GM19468 (cell line): ENCODE results near the gene DPH1.
"Not testable (repeated sequence)": the region's sequence is repeated elsewhere in the genome, so short reads cannot be mapped to it uniquely, and the experiment has no call there.

Experiments
- ATAC-seq: cut with Tn5 transposase; IDR thresholded peaks from one replicate; pipeline ENCODE4 v1.9.1; 2021; ENCODE audit warnings: mild to moderate bottlenecking, moderate library complexity, moderate number of reproducible peaks; ENCODE audit not compliant: unreplicated experiment; ENCODE audit errors: extremely low read depth

DPH1 gene

DNA sequence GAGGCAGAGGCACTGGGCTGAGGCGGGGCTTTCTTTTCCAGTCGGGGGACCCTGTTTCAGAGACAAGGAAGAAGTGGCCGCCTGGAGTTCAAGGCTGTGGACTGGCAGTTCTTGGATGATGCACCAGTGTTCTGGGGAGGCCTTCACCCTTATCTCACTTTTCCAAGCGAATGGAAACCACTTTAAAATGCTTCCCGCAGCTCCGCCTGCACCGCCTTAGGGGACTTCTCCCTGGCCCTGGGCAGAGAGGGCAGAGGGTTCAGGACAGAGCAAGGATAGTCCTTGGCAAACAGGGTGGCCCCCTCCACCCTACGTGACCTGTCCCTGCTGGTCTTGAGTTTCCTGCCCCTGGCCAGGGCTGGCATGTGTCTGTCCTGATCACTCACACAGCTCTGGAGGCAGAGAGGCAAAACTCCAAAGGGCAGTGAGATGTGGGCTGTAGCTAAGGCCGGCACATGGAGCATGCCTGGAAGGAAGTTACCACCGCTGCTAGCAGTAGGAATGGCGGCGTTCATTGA, 25.5 kb upstream of the DPH1 start:
- no peak for ATAC-seq

DNA sequence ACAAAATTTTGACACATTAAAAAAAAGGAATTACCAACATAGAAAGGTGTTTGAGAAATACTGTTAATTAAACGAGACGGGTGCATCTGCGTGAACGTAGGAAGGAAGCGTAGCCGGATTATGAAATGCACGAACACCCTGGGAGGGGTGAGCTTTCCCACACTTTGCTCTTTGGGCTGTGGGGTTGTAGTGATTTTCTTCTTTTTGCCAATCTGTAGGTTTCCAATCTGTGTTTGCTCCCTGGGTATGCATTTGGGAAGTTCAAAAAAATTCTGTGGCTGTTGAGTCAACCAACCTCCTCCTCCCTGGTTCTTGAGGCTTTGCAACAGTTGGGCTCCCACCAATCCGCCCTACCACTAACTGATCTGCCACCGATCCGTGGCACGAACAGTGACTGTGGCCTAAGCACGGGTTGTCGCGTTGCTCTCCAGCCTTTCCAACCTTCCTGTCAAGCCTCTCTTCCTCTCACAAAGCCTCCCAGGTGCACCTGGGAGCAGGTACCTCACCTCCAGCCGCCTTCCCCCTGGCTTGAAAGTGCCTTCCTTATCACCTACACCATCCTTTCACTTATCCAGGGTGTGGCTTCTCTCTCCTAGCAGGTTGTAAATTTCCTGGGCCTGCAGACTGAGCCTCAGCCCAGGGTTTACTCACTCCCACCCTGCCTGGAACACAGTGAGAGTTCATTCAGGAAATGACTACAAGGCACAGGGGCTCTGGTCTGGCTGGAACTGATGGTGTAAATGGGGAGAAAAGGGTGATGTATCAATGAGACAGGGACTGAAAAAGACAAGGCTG, 21.4 kb upstream of the DPH1 start:
- ATAC-seq, result no peak

GRCh38 chr17:2009737-2010136, 20.2 kb upstream of the DPH1 start:
- ATAC-seq, result no peak

GRCh38 chr17:2011411-2012371, 18.3 kb upstream of the DPH1 start:
- no peak for ATAC-seq

DNA sequence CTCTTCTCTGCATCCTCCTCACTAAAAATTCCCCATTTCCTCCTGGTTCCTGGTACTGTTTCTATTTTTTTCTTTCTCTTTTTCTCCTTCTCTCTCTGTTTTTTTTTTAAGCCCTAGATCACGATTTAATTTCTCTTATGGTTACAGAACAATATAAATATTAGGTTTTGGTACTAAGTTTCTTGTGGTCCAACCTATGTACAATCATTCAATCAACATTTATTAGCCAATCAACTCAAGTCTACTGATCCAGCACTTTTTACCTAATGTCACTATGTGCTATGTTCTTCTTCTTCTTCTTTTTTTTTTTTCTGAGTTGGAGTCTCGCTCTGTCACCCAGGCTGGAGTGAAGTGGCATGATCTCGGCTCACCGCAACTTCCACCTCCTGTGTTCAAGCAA, 17.5 kb upstream of the DPH1 start:
- ATAC-seq, result no peak

- not testable (repeated sequence) for ATAC-seq
These were observed 16.5 kb upstream of the DPH1 start for GRCh38 chr17:2013220-2013993.

GRCh38 chr17:2013994-2014317, 16.0 kb upstream of the DPH1 start:
- no peak for ATAC-seq

- no peak for ATAC-seq
These were observed 14.6 kb upstream of the DPH1 start for GRCh38 chr17:2015314-2015713.

DNA sequence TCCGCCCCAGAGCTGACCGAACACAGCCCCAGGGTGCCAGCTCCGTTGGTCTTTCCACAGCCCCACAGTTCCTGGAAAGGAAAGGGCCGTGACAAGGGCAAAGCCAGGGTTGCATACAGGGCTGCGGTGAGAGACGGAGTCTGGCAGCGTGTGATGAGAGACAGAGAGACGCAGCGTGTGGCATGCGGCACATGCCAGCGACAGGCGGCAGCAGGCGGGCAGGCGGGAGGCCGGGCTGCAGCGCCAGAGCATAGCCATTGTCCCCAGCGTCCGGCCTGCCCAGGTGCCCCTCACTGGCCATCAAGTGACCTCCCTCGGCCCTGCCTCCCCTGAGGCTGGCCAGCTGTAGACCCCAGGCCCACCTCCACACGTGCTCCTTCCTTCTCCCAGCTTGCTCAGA, 13.5 kb upstream of the DPH1 start:
- ATAC-seq, result no peak

DNA sequence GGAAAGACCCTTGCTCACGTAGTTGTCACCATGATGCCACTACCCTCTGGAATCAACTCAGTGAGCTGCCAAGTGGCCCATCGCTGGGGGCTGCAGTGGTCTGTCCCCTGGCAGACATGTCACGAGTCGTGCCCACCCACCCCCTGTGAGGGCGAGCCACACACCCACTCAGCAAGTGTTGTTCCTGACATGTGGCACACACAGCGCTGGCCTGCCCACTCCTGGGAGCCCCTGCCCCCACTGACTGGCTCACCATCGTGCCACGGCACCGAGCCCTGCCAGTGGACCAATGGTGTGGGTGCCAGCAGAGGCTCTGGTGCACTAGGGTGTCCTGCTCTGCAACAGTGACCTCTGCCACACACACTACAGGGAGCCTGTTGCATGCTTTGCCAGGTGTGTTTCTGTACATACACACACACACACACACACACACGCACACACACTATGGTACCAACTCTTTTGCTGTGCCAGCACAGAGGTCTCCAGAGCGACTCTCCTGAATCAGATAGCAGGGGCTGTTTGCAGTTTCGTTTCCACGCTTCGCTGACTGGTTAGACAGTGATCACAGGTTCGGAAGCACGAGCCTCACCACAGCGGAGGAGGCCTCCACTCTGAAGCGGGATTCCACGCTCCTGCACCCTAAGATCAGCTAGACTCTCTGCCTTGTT, 12.5 kb upstream of the DPH1 start:
- ATAC-seq, result no peak

GRCh38 chr17:2018716-2019510, 11.0 kb upstream of the DPH1 start:
- no peak for ATAC-seq

- no peak for ATAC-seq
These were observed 10.2 kb upstream of the DPH1 start for GRCh38 chr17:2019723-2020122.

- ATAC-seq, result no peak
These were observed 9.2 kb upstream of the DPH1 start for GRCh38 chr17:2020721-2021120.

GRCh38 chr17:2022647-2023240, 7.2 kb upstream of the DPH1 start:
- no peak for ATAC-seq

DNA sequence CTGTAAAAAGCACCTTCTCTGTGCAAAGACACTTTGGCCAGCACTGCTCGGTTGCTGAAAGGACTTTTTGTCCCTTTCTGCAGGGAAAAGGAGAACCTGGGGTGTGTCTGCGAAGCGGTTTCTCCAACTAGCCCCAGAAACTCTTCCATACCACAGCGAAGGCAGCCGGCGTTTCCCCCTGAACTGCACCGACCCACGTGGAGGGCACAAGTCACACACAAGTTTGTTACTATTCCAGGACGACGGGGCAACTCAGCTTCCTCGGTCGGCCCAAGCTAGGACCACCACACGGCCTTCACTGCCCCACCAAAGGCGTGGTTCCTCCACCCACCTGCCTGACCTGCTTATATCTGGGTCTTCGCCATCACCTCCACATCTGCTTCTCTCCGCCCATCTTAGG, 6.7 kb upstream of the DPH1 start:
- no peak for ATAC-seq

DNA sequence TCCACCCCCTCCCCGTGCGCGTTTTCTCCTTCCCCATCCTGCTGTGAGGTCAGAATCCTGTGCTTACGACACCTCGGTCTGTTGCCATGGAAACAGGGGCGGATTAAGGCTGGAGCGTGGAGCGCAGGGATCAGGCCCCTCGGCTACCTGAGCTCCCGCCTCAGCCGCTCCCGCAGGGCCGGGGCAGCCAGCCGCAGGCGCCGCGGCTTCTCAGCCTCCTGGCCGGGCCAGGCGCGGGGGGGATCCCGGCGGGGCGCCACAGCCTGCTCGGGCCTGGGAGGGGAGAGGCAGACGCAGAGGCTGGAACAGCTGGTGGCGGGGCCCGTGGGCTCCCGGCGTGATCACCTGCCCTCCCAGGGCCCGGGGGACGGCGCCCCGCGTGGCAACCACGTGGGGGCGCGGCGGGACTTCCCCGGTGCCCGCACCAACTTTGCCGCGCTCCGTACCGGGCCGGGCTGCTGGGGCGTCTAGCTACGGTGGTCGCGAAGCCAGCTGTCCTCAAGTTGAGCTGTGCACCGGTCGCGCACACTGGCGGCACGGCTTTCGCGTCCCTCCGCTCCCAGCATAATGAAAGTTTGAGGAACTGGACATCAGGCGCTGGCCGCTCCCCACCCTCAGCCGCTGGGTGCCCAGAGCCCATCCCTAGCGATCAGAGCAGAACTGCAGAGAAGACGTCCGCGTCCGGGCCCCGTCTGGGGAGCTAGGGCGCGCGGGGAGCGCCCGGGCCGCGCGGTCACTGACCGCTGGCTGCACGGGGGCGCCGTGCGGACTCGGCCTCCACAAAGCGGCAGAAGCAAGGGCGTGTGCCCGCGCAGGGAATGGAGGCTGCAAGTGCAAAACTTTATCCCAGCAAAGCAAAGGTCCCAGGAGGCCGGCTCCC, 6.0 kb upstream of the DPH1 start:
- no peak for ATAC-seq

- ATAC-seq, result no peak
These were observed 5.3 kb upstream of the DPH1 start for GRCh38 chr17:2024572-2025219.
